Activated effector memory CD4-positive, alpha-beta T cell treated with anti-CD3 and anti-CD28 coated beads, Interleukin-2, amount 50 U/mL, for 16 hours (primary cell): ENCODE data around the gene SAMM50.

Source experiments
- DNase-seq: peaks from one replicate; pipeline ENCODE4 v3.0.0-alpha.2; 2020

SAMM50 gene

DNA sequence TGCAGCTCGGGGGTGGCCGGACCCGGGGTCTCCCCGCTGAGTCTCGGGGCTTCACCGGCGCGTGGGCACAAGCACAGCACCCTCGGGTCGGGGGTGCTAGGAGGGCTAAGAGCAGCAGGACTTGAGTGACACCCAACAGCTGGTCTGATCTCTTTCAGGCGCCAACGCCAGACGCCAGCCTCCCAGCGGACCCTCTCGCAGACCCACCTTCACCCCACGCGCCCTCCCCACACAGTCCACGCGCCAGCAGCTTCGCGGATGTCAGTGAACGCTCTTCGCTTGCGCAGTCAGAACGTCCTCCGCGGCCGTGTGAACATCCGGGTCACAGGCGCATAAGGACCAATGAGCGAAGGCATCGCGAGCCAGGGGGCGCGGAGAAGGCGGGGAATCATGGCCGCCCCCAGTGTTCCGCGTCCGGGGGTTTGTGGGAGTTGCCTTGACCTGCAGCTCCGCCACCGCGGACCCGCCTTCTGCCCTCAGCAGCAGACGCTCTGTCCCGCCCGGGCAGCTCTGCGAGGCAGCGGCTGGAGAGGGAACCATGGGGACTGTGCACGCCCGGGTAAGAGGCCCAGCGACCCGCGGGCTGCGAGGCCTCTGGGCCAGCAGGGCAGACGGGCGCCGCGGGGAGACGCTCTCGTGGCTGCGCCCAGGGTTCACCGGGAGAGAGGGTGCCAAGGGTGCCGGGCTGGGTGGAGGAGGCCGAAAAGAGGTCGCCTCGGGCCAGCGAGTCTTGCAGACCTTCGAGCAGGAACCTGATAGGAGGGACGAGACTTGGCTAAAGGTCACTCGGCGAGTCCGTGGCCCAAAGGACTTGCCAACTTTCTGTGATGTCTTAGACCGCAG is at the start of gene SAMM50:
Gene SAMM50, plus strand, starts transcription at position 403 of the 843 bp plus-strand sequence. Its CDS starts 136 bp downstream, at position 539.
- peak; percentile 97 for DNase-seq

GRCh38 chr22:43905681-43906080 is 49.6 kb upstream of the SAMM50 start:
- DNase-seq = no peak

GRCh38 chr22:43909708-43910107 is 45.5 kb upstream of the SAMM50 start:
- no peak for DNase-seq

DNA sequence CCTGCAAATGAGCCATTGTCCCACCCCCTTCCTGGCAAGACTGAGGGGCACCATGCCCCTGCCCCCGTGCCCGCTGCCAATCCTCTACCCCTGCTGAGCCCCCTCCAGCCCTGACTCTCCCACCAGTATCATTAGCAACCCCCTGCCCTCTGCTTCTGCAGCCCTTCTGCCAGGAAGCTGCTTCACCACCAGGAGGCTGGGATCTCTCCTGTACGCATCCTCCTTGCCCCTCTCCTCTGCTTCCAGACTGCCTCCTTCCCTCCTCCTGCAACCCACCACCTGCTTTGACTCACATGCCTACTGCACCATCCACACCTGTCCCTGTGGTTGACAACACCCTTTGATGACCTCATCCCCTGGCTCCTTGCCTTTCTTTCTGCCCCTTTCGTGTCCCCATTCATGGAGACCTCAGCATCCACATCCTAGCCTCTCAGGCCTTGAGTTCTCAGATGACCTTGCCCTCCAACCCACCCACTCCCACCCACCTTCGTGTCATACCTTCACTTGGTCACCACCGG is 45.0 kb upstream of the SAMM50 start:
- DNase-seq = no peak

- no peak for DNase-seq
Measured at GRCh38 chr22:43911351-43911750, 43.9 kb upstream of the SAMM50 start.

GRCh38 chr22:43917521-43917920 is 37.7 kb upstream of the SAMM50 start:
- DNase-seq = no peak

- no peak for DNase-seq
Measured at GRCh38 chr22:43919106-43919973, 35.9 kb upstream of the SAMM50 start.

DNA sequence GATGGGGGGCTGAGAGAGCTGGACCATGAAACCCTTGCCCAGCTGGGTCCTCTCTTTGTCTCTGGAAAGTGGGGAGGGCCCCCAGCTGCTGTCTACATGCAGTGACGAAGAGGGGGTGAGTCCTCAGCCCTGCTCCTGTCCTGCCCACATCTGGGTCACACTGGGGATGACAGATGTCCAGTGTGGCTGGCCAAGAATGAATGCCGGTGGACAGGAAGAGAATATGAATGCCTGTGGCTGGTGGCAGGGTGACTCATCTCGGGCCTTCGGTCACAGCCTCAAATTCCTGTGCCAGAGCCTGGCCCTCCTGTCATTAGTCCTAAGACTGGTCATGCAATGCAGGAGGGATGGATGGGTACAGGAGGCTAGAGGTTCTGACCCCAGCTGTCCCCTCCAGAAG is 33.9 kb upstream of the SAMM50 start:
- DNase-seq = no peak

- DNase-seq = no peak
Measured at GRCh38 chr22:43922123-43922522, 33.1 kb upstream of the SAMM50 start.

DNA sequence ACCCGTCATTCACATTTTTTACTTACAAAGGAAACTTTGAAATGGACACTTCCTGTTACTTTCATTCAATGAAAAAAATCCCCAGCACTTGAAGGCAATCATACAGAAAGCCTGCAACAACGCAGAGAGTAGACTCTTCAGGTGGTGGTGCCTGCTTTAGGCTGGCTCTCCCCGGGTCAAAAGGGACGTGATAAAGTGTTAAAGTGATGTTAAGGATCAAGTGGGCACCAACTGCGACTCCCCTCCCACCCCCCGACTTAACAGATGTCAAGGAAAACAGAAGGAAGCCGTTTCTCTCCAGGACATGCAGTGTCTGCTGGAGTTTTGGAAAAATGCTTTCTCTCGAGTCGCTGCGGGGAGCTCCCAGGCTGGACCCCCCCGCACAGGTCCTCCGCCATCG is 32.1 kb upstream of the SAMM50 start:
- DNase-seq = no peak

DNA sequence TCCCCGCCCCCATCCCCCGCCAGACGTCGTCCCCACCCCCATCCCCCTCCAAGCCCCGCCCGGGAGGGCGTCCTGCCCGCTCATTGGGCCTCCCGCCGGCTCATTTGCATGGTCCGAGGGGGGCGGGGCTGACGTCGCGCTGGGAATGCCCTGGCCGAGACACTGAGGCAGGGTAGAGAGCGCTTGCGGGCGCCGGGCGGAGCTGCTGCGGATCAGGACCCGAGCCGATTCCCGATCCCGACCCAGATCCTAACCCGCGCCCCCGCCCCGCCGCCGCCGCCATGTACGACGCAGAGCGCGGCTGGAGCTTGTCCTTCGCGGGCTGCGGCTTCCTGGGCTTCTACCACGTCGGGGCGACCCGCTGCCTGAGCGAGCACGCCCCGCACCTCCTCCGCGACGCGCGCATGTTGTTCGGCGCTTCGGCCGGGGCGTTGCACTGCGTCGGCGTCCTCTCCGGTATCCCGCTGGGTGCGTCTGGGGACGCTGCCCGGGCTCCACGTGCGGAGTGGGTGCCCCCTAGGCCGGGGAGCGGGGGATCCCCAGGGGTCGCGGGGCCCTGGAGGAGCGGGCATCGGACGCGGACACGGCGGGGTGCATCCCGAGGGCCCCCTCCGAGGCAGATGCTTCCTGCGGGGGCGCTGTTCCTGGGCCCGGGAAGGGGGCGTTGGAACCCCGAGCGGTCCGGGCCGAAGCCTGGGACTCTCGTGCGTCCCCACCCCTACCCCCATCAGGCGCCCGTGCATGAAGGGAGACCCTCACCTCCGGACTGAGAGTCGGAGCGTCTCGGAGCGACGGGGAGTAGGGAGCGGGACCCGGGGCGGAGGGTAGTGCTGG is 31.4 kb upstream of the SAMM50 start, which contains the start of gene PNPLA3:
Gene PNPLA3, plus strand, starts transcription at position 175 of the 834 bp plus-strand sequence. Its CDS starts 107 bp downstream, at position 282.
- DNase-seq = peak; percentile 91

GRCh38 chr22:43924877-43925276 is 30.4 kb upstream of the SAMM50 start:
- DNase-seq = no peak

DNA sequence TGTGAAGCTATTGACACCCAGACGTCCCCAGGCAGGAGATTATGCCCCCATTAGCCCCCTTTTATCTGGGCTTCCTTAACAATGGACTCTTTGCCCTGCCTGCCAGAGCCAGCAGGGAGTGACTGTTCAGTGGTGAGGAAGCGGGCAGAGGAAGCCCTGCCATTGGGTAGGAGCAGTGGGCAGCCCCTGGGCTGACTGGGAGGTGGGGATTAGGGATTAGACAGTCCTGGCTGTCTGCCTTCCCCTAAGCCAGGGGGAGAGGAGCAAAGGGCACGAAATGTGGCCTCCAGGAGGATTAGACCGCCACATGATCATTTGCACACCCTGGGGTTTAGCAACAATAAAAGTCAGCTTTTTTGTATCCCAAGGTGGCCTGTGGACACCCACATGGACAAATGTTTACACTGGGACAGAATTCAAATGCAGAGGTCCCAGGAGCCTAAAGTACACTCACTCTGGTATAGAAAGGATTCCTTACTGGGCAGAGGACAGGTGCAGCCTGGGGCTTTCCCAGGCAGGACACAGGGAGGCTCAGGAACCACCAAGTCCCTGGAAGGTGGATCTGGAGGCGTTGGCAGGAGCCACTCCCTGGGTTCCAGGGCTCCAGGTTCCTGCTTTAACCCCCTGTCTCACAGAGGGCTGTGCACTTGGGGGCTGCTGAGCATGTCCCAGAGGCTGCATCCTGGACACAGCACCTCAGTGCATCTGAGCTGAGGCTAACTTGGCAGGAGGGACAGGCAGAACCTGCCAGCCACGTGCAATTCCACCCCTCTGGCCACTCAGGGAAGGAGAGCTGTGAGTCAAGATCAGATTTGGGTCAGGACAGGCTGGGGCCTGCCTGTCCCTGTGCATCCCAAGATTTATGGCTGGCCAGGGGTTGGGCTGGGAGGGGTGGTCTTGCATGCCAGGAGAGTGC is 29.6 kb upstream of the SAMM50 start:
- no peak for DNase-seq

GRCh38 chr22:43926349-43926710 is 28.9 kb upstream of the SAMM50 start:
- DNase-seq = no peak

GRCh38 chr22:43928468-43928867 is 26.8 kb upstream of the SAMM50 start:
- DNase-seq = no peak

GRCh38 chr22:43928908-43929307 is 26.3 kb upstream of the SAMM50 start:
- no peak for DNase-seq

DNA sequence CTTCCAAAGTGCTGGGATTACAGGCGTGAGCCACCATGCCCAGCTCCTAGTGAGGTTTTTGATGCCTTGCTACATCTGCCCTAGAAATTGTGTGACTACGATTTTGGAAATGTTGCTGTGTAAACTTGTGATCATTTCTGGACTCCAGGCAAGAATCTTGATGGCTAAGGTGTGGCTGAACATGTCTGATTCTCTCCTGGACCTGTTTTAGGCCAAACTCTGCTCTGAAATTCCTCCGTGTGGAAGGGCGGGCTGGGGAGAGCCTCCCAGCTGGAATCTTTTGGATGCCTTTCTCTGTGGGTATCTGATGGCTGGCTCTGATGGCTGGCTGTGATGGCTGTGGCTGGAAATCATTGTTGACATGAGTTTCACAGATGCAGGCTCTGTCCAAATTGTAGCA is 23.5 kb upstream of the SAMM50 start:
- DNase-seq = no peak

- no peak for DNase-seq
Measured at GRCh38 chr22:43941449-43941848, 13.8 kb upstream of the SAMM50 start.

- DNase-seq = no peak
Measured at GRCh38 chr22:43944670-43945430, 10.4 kb upstream of the SAMM50 start.

DNA sequence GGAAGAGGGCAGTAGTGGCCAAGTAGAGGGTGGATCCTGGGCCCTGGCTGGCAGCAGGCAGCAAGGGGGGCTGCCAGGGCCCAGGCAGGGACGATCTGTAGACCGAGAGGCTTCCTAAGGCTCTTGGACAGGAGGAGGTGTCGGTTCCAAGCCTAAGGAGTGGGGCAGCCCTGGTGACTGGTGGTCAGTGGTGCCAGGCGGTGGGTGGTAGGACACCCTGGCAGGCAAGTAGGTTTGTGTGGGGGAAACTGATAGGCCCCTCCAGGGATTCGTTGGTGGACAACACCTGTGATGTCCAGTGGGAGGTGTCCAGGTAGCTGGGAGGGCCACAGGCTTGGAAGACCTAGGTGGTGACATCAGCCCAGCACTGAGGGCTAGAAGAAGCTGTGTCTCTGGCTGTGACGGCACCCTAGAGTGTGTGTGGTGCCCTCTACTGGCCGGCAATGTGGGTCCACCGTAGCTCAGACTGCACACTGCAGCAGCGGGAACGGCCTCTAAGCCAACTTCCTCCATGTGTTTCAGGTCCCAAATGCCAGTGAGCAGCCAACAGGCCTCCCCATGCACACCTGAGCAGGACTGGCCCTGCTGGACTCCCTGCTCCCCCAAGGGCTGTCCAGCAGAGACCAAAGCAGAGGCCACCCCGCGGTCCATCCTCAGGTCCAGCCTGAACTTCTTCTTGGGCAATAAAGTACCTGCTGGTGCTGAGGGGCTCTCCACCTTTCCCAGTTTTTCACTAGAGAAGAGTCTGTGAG is 9.4 kb upstream of the SAMM50 start:
- DNase-seq = peak; percentile 87
